H1 (cell line): ENCODE measurements around the gene HSD17B3. TPM values are rescaled to one million over a fixed set of nuclear protein-coding genes. Genes with fewer than 3 reads are reported as not detected.

Experiments
- CTCF ChIA-PET: fragments of 300-600 bp; sonication (Branson Sonifier 250); formaldehyde crosslinking; loops from one replicate; lab custom pipeline; 2021; ENCODE audit not compliant: partially characterized antibody; lab: Charles Lee
- POLR2A ChIA-PET: fragments of 300-600 bp; sonication (Branson Sonifier 250); formaldehyde crosslinking; loops from one replicate; lab custom pipeline; 2021; ENCODE audit warnings: inconsistent platforms; ENCODE audit not compliant: partially characterized antibody; lab: Charles Lee
- DNase-seq, 2 experiments: peaks; one replicate each; pipeline versions ENCODE4 v3.0.0 to v3.0.0-alpha.2; 2010 to 2022; ENCODE audit warnings: low spot score in 2 of 2, low read depth in 1 of 2, mixed read lengths in 1 of 2
- FAIRE-seq: peaks from 2 replicates; lab custom pipeline; 2011; peaks lifted over from hg19 to GRCh38; lab: Jason Lieb, UNC
- H2AFZ ChIP-seq: 2 replicates; pipeline ENCODE4 v1.8.1; 2012; ENCODE audit warnings: low read length, inconsistent platforms
- H2AK5ac ChIP-seq: 2 replicates; pipeline ENCODE4 v1.6.1; 2013; ENCODE audit warnings: low read depth, low read length
- H2BK120ac ChIP-seq: replicated peaks from 2 replicates; pipeline ENCODE3; 2013; ENCODE audit warnings: low read depth, low read length, inconsistent platforms
- H2BK12ac ChIP-seq: 2 replicates; pipeline ENCODE4 v1.6.1; 2013; ENCODE audit warnings: low read depth, low read length
- H2BK15ac ChIP-seq: 2 replicates; pipeline ENCODE4 v1.6.1; 2013; ENCODE audit warnings: low read length
- H2BK20ac ChIP-seq: 2 replicates; pipeline ENCODE4 v1.6.1; 2013; ENCODE audit warnings: low read length
- H2BK5ac ChIP-seq: 2 replicates; pipeline ENCODE4 v1.6.1; 2013; ENCODE audit warnings: low read depth, low read length
- H3K14ac ChIP-seq: 2 replicates; pipeline ENCODE4 v1.6.1; 2013; ENCODE audit warnings: inconsistent platforms; ENCODE audit not compliant: insufficient read length
- H3K18ac ChIP-seq: 2 replicates; pipeline ENCODE4 v1.6.1; 2013; ENCODE audit warnings: low read length; ENCODE audit errors: extremely low read depth
- H3K23ac ChIP-seq: 2 replicates; pipeline ENCODE4 v1.6.1; 2013; ENCODE audit warnings: inconsistent platforms; ENCODE audit not compliant: insufficient read length
- H3K23me2 ChIP-seq: 2 replicates; pipeline ENCODE4 v1.6.1; 2013; ENCODE audit warnings: low read depth, low read length
- H3K27ac ChIP-seq: 2 replicates; pipeline ENCODE4 v1.6.1; 2011; ENCODE audit warnings: low read depth, low read length, inconsistent platforms
- H3K27me3 ChIP-seq, 4 experiments: replicated peaks in 1 of 4; 1 replicate in 1 of 4; 2 replicates in 3 of 4; pipeline versions ENCODE4 v1.6.1 to v1.8.1; 2011 to 2013; ENCODE audit warnings: low read length in 3 of 4, mild to moderate bottlenecking in 3 of 4, inconsistent platforms in 2 of 4, mixed read lengths in 2 of 4, moderate library complexity in 1 of 4; ENCODE audit not compliant: control insufficient read depth in 3 of 4, insufficient read depth in 3 of 4; ENCODE audit errors: extremely low read depth in 1 of 4
- H3K36me3 ChIP-seq, 4 experiments: 2 replicates each; pipeline versions ENCODE4 v1.6.1 to v1.8.1; 2011 to 2013; ENCODE audit warnings: mild to moderate bottlenecking in 4 of 4, low read length in 3 of 4, moderate library complexity in 2 of 4, control low read depth in 1 of 4, inconsistent platforms in 1 of 4; ENCODE audit not compliant: insufficient read depth in 4 of 4, control insufficient read depth in 2 of 4
- H3K4ac ChIP-seq: replicated peaks from 2 replicates; pipeline ENCODE3; 2013; ENCODE audit warnings: low read length, low read depth, mixed read lengths, inconsistent platforms; ENCODE audit not compliant: insufficient read length
- H3K4me1 ChIP-seq, 4 experiments: replicated peaks in 1 of 4; 1 replicate in 1 of 4; 2 replicates in 3 of 4; pipeline versions ENCODE4 v1.6.1 to v1.8.1; 2011 to 2013; ENCODE audit warnings: low read length in 3 of 4, inconsistent platforms in 2 of 4, mixed read lengths in 1 of 4; ENCODE audit not compliant: insufficient read depth in 4 of 4, control insufficient read depth in 3 of 4
- H3K4me2 ChIP-seq, 2 experiments: 2 replicates each; pipeline versions ENCODE4 v1.6.1 to v1.8.1; 2011 to 2013; ENCODE audit warnings: low read depth in 2 of 2, low read length in 2 of 2, control low read depth in 1 of 2, inconsistent platforms in 1 of 2, mild to moderate bottlenecking in 1 of 2; ENCODE audit not compliant: insufficient read depth in 1 of 2
- H3K4me3 ChIP-seq, 4 experiments: fragments of 200-600, 300-600 bp in 1 of 4; sonication (generic), shearing (Covaris generic), sonication (Bioruptor Twin) in 1 of 4; 2 replicates each; pipeline versions ENCODE4 v1.5.1 to v1.8.1; 2011 to 2016; ENCODE audit warnings: low read length in 4 of 4, low read depth in 3 of 4, control low read depth in 2 of 4, inconsistent platforms in 2 of 4, mild to moderate bottlenecking in 2 of 4, mixed read lengths in 1 of 4, moderate library complexity in 1 of 4; ENCODE audit not compliant: insufficient read depth in 2 of 4; ENCODE audit errors: extremely low read depth in 1 of 4
- H3K56ac ChIP-seq: replicated peaks from 2 replicates; pipeline ENCODE3; 2013; ENCODE audit warnings: low read depth, mild to moderate bottlenecking, mixed read lengths, low read length, inconsistent platforms; ENCODE audit not compliant: insufficient read length
- H3K79me1 ChIP-seq: 2 replicates; pipeline ENCODE4 v1.6.1; 2013; ENCODE audit warnings: low read depth, low read length, control low read depth
- H3K79me2 ChIP-seq, 2 experiments: 2 replicates each; pipeline versions ENCODE4 v1.6.1 to v1.8.1; 2012 to 2013; ENCODE audit warnings: low read length in 2 of 2, mild to moderate bottlenecking in 2 of 2, inconsistent platforms in 1 of 2; ENCODE audit not compliant: insufficient read depth in 2 of 2, control insufficient read depth in 1 of 2
- H3K9ac ChIP-seq, 4 experiments: replicated peaks in 1 of 4; 1 replicate in 1 of 4; 2 replicates in 3 of 4; pipeline versions ENCODE4 v1.6.1 to v1.8.1; 2011 to 2013; ENCODE audit warnings: low read depth in 3 of 4, low read length in 3 of 4, control low read depth in 2 of 4, mild to moderate bottlenecking in 2 of 4, moderate library complexity in 2 of 4, inconsistent platforms in 1 of 4; ENCODE audit errors: extremely low read depth in 1 of 4
- H3K9me3 ChIP-seq, 2 experiments: 2 replicates each; pipeline versions ENCODE4 v1.6.1 to v1.8.1; 2012 to 2013; ENCODE audit warnings: mild to moderate bottlenecking in 2 of 2, moderate library complexity in 2 of 2, control low read depth in 1 of 2, inconsistent platforms in 1 of 2, low read depth in 1 of 2, low read length in 1 of 2, mixed read lengths in 1 of 2; ENCODE audit not compliant: insufficient read depth in 2 of 2
- H4K20me1 ChIP-seq, 2 experiments: replicated peaks in 1 of 2; 2 replicates each; pipeline versions ENCODE3 to v1.8.1; 2011 to 2013; ENCODE audit warnings: inconsistent platforms in 2 of 2, low read length in 2 of 2, mild to moderate bottlenecking in 1 of 2; ENCODE audit not compliant: insufficient read depth in 2 of 2, control insufficient read depth in 1 of 2
- H4K5ac ChIP-seq: 2 replicates; pipeline ENCODE4 v1.6.1; 2013; ENCODE audit warnings: low read length, low read depth, mixed read lengths, inconsistent platforms; ENCODE audit not compliant: insufficient read length
- H4K8ac ChIP-seq: 2 replicates; pipeline ENCODE4 v1.8.0; 2013; ENCODE audit warnings: mild to moderate bottlenecking, moderate library complexity, low read length, inconsistent platforms; ENCODE audit not compliant: insufficient read depth; ENCODE audit errors: extremely low read depth
- H4K91ac ChIP-seq: replicated peaks from 2 replicates; pipeline ENCODE3; 2013; ENCODE audit warnings: low read length, mixed read lengths, inconsistent platforms; ENCODE audit not compliant: insufficient read length
- EP300 ChIP-seq, 2 experiments: IDR thresholded peaks; 1 replicate in 1 of 2; 2 replicates in 1 of 2; pipeline ENCODE4 v1.6.1; 2011 to 2012; ENCODE audit warnings: low read depth in 2 of 2, low read length in 2 of 2, mild to moderate bottlenecking in 2 of 2, borderline replicate concordance in 1 of 2, inconsistent platforms in 1 of 2, moderate library complexity in 1 of 2
- EZH2 ChIP-seq: fragments of 200-600 bp; sonication (generic); IDR thresholded peaks from 2 replicates; pipeline ENCODE4 v1.7.1; 2012; ENCODE audit warnings: low read depth, mild to moderate bottlenecking, moderate library complexity, low read length, inconsistent platforms; ENCODE audit not compliant: severe bottlenecking
- GTF2F1 ChIP-seq: IDR thresholded peaks from 2 replicates; pipeline ENCODE4 v1.6.1; 2012; ENCODE audit warnings: low read depth, low read length, improper control_type of control experiment, borderline replicate concordance
- HDAC6 ChIP-seq: IDR thresholded peaks from one replicate; pipeline ENCODE4 v1.7.1; 2012; ENCODE audit warnings: low read depth, mild to moderate bottlenecking, inconsistent platforms, low read length, moderate library complexity
- KDM4A ChIP-seq: IDR thresholded peaks from one replicate; pipeline ENCODE4 v1.7.1; 2012; ENCODE audit warnings: low read depth, mild to moderate bottlenecking, moderate library complexity, low read length, inconsistent platforms; ENCODE audit not compliant: severe bottlenecking
- KDM5A ChIP-seq: fragments of 200-600 bp; IDR thresholded peaks from 2 replicates; pipeline ENCODE4 v1.7.1; 2012; ENCODE audit warnings: mild to moderate bottlenecking, low read length, inconsistent platforms, mixed read lengths
- NANOG ChIP-seq: IDR thresholded peaks from 2 replicates; pipeline ENCODE4 v1.6.1; 2011; ENCODE audit warnings: low read length, low read depth, mild to moderate bottlenecking, inconsistent platforms; ENCODE audit not compliant: insufficient read depth, poor library complexity, severe bottlenecking
- POLR2A ChIP-seq, 2 experiments: IDR thresholded peaks; 1 replicate in 1 of 2; 2 replicates in 1 of 2; pipeline ENCODE4 v1.6.1; 2011; ENCODE audit warnings: low read depth in 2 of 2, low read length in 2 of 2, mild to moderate bottlenecking in 2 of 2; ENCODE audit errors: control extremely low read depth in 1 of 2
- SIRT6 ChIP-seq: IDR thresholded peaks from one replicate; pipeline ENCODE4 v1.7.1; 2012; ENCODE audit warnings: low read length, inconsistent platforms
- SRF ChIP-seq: IDR thresholded peaks from 2 replicates; pipeline ENCODE4 v1.6.1; 2011; ENCODE audit warnings: mild to moderate bottlenecking, low read depth, low read length, moderate library complexity
- TCF12 ChIP-seq: IDR thresholded peaks from 2 replicates; pipeline ENCODE4 v1.6.1; 2011; ENCODE audit warnings: low read depth, mild to moderate bottlenecking, low read length
- TEAD4 ChIP-seq: IDR thresholded peaks from 2 replicates; pipeline ENCODE4 v1.6.1; 2012; ENCODE audit warnings: low read depth, low read length, inconsistent platforms, mixed read lengths
- USF2 ChIP-seq: IDR thresholded peaks from 2 replicates; pipeline ENCODE4 v1.6.1; 2011; ENCODE audit warnings: low read length, improper control_type of control experiment
- WGBS, 2 experiments: shearing (Covaris generic) in 1 of 2; methylation state at CpG; one replicate each; pipeline versions ENCODE4 v1.1.6 to v1.1.7; 2013 to 2015; ENCODE audit warnings: low lambda C conversion rate in 2 of 2, mixed read lengths in 2 of 2, inconsistent platforms in 1 of 2, low coverage in 1 of 2, missing lambda C conversion rate in 1 of 2; ENCODE audit not compliant: insufficient replicate concordance in 2 of 2, insufficient coverage in 1 of 2, insufficient read length in 1 of 2; ENCODE audit errors: extremely low coverage in 1 of 2, missing lambda C conversion rate in 1 of 2; 5-methylcytosine and 5-hydroxymethylcytosine counted together
- polyA plus RNA-seq, 7 experiments: library from polyadenylated mRNA; depleted of rRNA in 3 of 7; stranded (reverse) in 5 of 7; unstranded in 2 of 7; fragments of >200 nt in 5 of 7; fragments of 200-250 nt in 2 of 7; gene quantifications; 1 replicate in 5 of 7; 2 replicates in 1 of 7; 4 replicates in 1 of 7; pipeline versions ENCODE4 v1.2.1 to v1.2.3, GENCODE V29; 2011 to 2013; ENCODE audit warnings: missing spikeins in 2 of 7, mixed read lengths in 2 of 7
- total RNA-seq: library from RNA; stranded (reverse); fragmentation: NEBNext Ultra II Directional; extraction: Animal tissue kit (Norgen Biotek cat#: 25700); gene quantifications from 2 replicates; pipeline ENCODE4 v1.2.1, GENCODE V29; 2021

HSD17B3 gene
- total and polyA plus RNA-seq, 2 of the 8 experiments (the other 6 are each of a cell fraction or from before 2014, with no cell fraction given) = not detected

- Histone ChIP-seq H3K18ac (no peak overlapping the region), H3K56ac (no peak overlapping the region), H3K27me3 (no peaks in the 10 kb centered on the region; a peak in 1 of 7 replicates), H2BK15ac (no peak overlapping the region), H3K4me1 (peaks cover 0 to 2% (median 0%) of the 10 kb centered on the region in 4 experiments; a peak in 3 of 7 replicates), H3K79me1 (no peaks in the 10 kb centered on the region), H2BK120ac (no peak overlapping the region), H3K27ac (no peak overlapping the region), H4K20me1 (no peaks in the 10 kb centered on the region), H2AFZ (no peak overlapping the region), H3K79me2 (no peaks in the 10 kb centered on the region), H3K4ac (no peak overlapping the region), H3K9me3 (peaks cover 15 to 23% of the 10 kb centered on the region in 2 experiments), H2AK5ac (no peak overlapping the region), H3K14ac (no peak overlapping the region), H3K9ac (no peak overlapping the region), H2BK12ac (no peak overlapping the region), H3K23ac (no peak overlapping the region), H3K4me2 (no peak overlapping the region), H4K91ac (no peak overlapping the region), H4K5ac (no peak overlapping the region), H2BK20ac (no peak overlapping the region), H3K36me3 (no peaks in the 10 kb centered on the region; a peak in 1 of 8 replicates), H3K23me2 (no peaks in the 10 kb centered on the region), H4K8ac (no peak overlapping the region), H3K4me3 (no peak overlapping the region), H2BK5ac (no peak overlapping the region)
- ChIA-PET CTCF (interaction anchor here (1.0 to 1.2 kb wide), 2 partner anchors 8 to 9 kb away, joined by 3 read pairs; no protein-coding TSS in a partner anchor), POLR2A (no interaction called here)
- DNase-seq (no peak), FAIRE-seq (no peak)
- 73% methylated on average over 5 of the region's 5 CpGs; no CpG with 5 or more reads in 1 of the 2 experiments for WGBS, 2 experiments
- TF ChIP-seq TEAD4 = no peak
- no peak for TF ChIP-seq NANOG
- no peak for TF ChIP-seq USF2
- TF ChIP-seq KDM5A = no peak
- TF ChIP-seq KDM4A = no peak
- TF ChIP-seq EP300 (IDR thresholded peaks at IDR 0.05; ENCODE audit: borderline replicate concordance in 1 of 2, low read depth in 2 of 2, low read length in 2 of 2) = no peak
- no peak for TF ChIP-seq SRF
- TF ChIP-seq EZH2 = no peak
- no peak for TF ChIP-seq POLR2A (IDR thresholded peaks at IDR 0.05; ENCODE audit: control extremely low read depth in 1 of 2, low read depth in 2 of 2, low read length in 2 of 2)
- TF ChIP-seq GTF2F1 = no peak
- no peak for TF ChIP-seq SIRT6
- TF ChIP-seq HDAC6 = no peak
- TF ChIP-seq TCF12 = no peak
Measured at GRCh38 chr9:96193236-96193755, 108.7 kb downstream of the HSD17B3 start.
